Non-pigmented ciliary epithelial cell (primary cell): Measurements from ENCODE around the gene IQGAP2.

Experiments used
- DNase-seq: peaks from one replicate; pipeline ENCODE4 v3.0.0-alpha.2; 2010; ENCODE audit warnings: low read depth

Gene IQGAP2

GRCh38 chr5:76755779-76756637, 352.9 kb downstream of the IQGAP2 start:
- no peak for DNase-seq

DNA sequence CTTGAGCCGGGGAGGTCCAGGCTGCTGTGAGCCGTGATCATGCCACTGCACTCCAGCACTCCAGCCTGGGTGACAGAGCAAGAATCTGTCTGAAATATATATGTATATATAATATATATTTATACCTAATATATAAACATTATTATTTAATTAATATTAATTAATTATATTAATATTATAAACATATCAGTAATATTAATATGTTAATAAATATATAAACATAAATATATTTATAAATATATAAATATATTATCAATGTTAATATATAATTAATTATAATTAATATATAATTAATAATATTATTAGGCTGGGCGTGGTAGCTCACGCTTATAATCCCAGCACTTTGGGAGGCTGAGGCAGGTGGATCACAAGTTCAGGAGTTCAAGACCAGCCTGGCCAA, 354.0 kb downstream of the IQGAP2 start:
- no peak for DNase-seq
